DOHH2 (cell line): ENCODE measurements around the gene HS6ST1.

Source experiments
- H3F3A ChIP-seq: fragments of 200-600 bp; sonication (generic), shearing (Covaris generic); 2 replicates; pipeline ENCODE4 v1.6.0; 2016; ENCODE audit warnings: antibody characterized with exemption, mild to moderate bottlenecking; ENCODE audit not compliant: control insufficient read depth, insufficient read depth
- H3K27ac ChIP-seq: fragments of 200-600 bp; sonication (generic); 2 replicates; pipeline ENCODE4 v1.5.1; 2014; ENCODE audit warnings: low read depth, mild to moderate bottlenecking, low read length, moderate library complexity
- H3K27me3 ChIP-seq: fragments of 200-600 bp; sonication (generic); 2 replicates; pipeline ENCODE4 v1.6.1; 2014; ENCODE audit warnings: mild to moderate bottlenecking, low read length, mixed read lengths; ENCODE audit not compliant: control insufficient read depth
- H3K36me3 ChIP-seq: fragments of 200-600 bp; sonication (generic); 2 replicates; pipeline ENCODE4 v1.6.1; 2014; ENCODE audit warnings: mild to moderate bottlenecking, low read length, moderate library complexity, mixed read lengths; ENCODE audit not compliant: control insufficient read depth
- H3K4me1 ChIP-seq: fragments of 200-600 bp; sonication (generic); 2 replicates; pipeline ENCODE4 v1.6.1; 2014; ENCODE audit warnings: mild to moderate bottlenecking, low read length, mixed read lengths; ENCODE audit not compliant: control insufficient read depth
- H3K4me2 ChIP-seq: fragments of 200-600 bp; sonication (generic); 2 replicates; pipeline ENCODE4 v1.6.0; 2014; ENCODE audit warnings: mild to moderate bottlenecking, low read length, moderate library complexity
- H3K4me3 ChIP-seq: fragments of 200-600 bp; sonication (generic); 2 replicates; pipeline ENCODE4 v1.5.1; 2014; ENCODE audit warnings: mild to moderate bottlenecking, low read length, mixed read lengths
- H3K79me2 ChIP-seq: fragments of 200-600 bp; sonication (generic); 2 replicates; pipeline ENCODE4 v1.6.1; 2014; ENCODE audit warnings: mild to moderate bottlenecking, low read length, mixed read lengths; ENCODE audit not compliant: control insufficient read depth
- H3K9me2 ChIP-seq: fragments of 200-600 bp; sonication (generic); replicated peaks from 2 replicates; pipeline ENCODE4 v1.6.1; 2014; ENCODE audit warnings: mild to moderate bottlenecking, low read length, mixed read lengths; ENCODE audit not compliant: control insufficient read depth
- H3K9me3 ChIP-seq: fragments of 200-600 bp; sonication (generic); 2 replicates; pipeline ENCODE4 v1.6.1; 2014; ENCODE audit warnings: antibody characterized with exemption, low read length, mixed read lengths; ENCODE audit not compliant: control insufficient read depth, insufficient read depth
- H4K20me1 ChIP-seq: fragments of 200-600 bp; sonication (generic); 2 replicates; pipeline ENCODE4 v1.6.0; 2014; ENCODE audit warnings: low read depth, mild to moderate bottlenecking, antibody characterized with exemption, low read length, moderate library complexity; ENCODE audit not compliant: control insufficient read depth, insufficient read depth
- CTCF ChIP-seq: fragments of 200-600 bp; sonication (generic); IDR thresholded peaks from one replicate; pipeline ENCODE4 v1.5.1; 2014; ENCODE audit warnings: antibody characterized with exemption, mild to moderate bottlenecking, low read depth, low read length; ENCODE audit not compliant: poor library complexity, severe bottlenecking
- EZH2phosphoT487 ChIP-seq: fragments of 200-600 bp; sonication (generic); IDR thresholded peaks from 2 replicates; pipeline ENCODE4 v1.6.1; 2017; ENCODE audit warnings: borderline replicate concordance, mild to moderate bottlenecking, antibody characterized with exemption, low read length, moderate library complexity, mixed read lengths

Gene HS6ST1

DNA sequence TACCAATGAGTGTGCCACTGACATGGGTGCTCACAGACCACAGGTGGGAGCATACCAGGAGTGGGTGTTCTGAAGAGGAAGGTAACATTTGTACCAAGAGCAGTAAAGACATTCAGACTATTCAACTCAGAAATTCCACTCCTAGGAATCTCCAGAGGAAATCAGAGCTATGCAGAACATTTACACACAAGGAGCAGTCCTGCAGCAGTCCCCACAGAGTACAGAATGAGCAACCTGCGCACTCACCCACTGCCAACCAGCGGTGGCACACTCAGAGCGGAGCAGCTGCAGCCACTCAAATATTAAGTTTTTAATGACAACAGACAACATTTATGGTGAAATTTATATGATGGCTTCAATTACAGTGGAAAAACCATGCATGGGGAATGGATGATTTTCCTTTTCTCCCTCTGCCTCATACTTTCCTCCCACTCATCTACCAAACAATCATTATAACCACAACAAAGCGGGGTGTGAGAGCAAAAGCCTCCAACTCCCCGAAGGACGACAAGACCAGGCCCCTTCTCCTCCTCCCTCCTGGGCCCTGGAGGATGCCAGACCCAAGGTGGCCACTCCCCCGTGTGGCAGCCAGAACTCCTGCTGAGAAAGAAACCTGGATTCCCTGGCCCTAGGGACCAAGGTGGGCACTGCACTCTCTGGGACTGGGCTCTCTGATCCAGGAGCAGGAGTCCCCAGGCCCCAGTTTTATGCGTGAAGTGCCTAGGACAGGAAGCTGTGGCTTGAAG is 5.4 kb downstream of the HS6ST1 start:
- Histone ChIP-seq H3F3A (no peaks in the 10 kb centered on the region), H3K79me2 (peaks cover 96% of the 10 kb centered on the region), H3K9me3 (no peaks in the 10 kb centered on the region), H3K27ac (no peak overlapping the region), H3K4me2 (no peak overlapping the region), H3K4me3 (no peak overlapping the region), H3K4me1 (peaks cover 15% of the 10 kb centered on the region), H3K27me3 (no peaks in the 10 kb centered on the region), H3K36me3 (peaks cover 11% of the 10 kb centered on the region; the same call in 1 of the 2 replicates), H3K9me2 (no peaks in the 10 kb centered on the region), H4K20me1 (peaks cover 43% of the 10 kb centered on the region)
- TF ChIP-seq CTCF (no peak), EZH2phosphoT487 (no peak)

DNA sequence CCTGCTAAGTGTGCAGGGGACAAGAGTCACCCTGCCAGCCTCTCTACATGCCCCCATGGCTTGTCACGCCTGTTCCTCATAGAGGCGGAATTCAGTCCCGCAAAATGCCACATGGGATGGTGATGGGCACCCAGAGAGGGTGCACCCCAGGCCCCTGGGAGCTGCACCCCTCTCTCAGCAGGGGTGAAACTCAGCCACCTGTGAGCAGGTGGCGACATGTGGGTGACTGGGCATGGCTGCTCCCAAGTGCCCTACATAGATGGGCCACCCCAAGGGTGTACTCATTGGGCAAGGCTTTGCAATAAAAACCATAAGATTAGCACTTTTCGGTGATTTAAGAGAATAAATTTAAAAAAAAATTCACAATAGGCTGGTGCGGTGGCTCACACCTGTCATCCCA is 6.3 kb downstream of the HS6ST1 start:
- Histone ChIP-seq H3K27ac (no peak overlapping the region), H4K20me1 (peaks cover 50% of the 10 kb centered on the region), H3K9me3 (no peaks in the 10 kb centered on the region), H3K4me3 (no peak overlapping the region), H3K79me2 (peaks cover 100% of the 10 kb centered on the region), H3F3A (no peaks in the 10 kb centered on the region), H3K36me3 (peaks cover 11% of the 10 kb centered on the region; the same call in 1 of the 2 replicates), H3K4me2 (no peak overlapping the region), H3K9me2 (no peaks in the 10 kb centered on the region), H3K27me3 (no peaks in the 10 kb centered on the region), H3K4me1 (peaks cover 15% of the 10 kb centered on the region)
- TF ChIP-seq EZH2phosphoT487 = no peak
- TF ChIP-seq CTCF = no peak

DNA sequence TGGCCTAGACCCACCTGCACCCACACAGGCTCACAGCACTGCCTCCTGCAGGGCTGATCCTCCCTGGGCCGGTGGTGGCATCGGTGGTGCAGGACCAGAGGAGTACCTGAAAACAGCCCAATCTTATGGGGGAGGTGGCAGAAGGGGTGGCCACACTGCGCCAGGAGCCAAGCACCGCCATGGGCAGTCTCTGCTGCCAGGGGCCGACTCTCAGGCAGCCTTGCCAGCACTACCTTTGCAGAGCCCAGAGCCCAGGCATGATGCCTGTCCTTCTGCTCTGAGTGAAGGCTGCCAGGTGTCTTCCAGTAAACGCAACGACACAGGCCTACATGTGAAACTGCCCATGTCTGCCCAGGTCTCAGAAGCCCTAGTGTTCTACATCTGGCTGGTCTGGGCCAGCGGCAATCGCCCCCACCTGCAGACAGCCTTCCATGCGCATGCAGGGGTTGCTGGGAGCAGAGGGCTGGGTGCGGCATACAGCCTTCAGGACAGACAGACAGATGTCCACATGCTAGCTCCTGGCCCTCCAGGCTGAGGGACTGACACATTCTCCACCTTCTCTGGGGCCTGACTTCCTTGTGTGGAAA is 6.8 kb downstream of the HS6ST1 start:
- Histone ChIP-seq H3K36me3 (peaks cover 11% of the 10 kb centered on the region; the same call in 1 of the 2 replicates), H3K4me2 (no peak overlapping the region), H4K20me1 (peaks cover 51% of the 10 kb centered on the region), H3K9me2 (no peaks in the 10 kb centered on the region), H3K4me3 (no peak overlapping the region), H3K27ac (no peak overlapping the region), H3K79me2 (peaks cover 100% of the 10 kb centered on the region), H3K27me3 (no peaks in the 10 kb centered on the region), H3K4me1 (peaks cover 10% of the 10 kb centered on the region), H3K9me3 (no peaks in the 10 kb centered on the region), H3F3A (no peaks in the 10 kb centered on the region)
- no peak for TF ChIP-seq EZH2phosphoT487
- no peak for TF ChIP-seq CTCF
